Kidney epithelial cell (primary cell): ENCODE results near the gene CDKAL1. TPM values are rescaled to one million over a fixed set of nuclear protein-coding genes. Genes with fewer than 3 reads are reported as not detected.

Experiments
- DNase-seq: peaks from one replicate; pipeline ENCODE4 v3.0.0-alpha.2; 2010; ENCODE audit warnings: low read depth
- H3K27me3 ChIP-seq: 2 replicates; pipeline ENCODE4 v1.6.0; 2011; ENCODE audit warnings: low read length; ENCODE audit not compliant: control insufficient read depth, insufficient read depth
- H3K36me3 ChIP-seq: 2 replicates; pipeline ENCODE4 v1.5.1; 2011; ENCODE audit warnings: low read length; ENCODE audit not compliant: control insufficient read depth, insufficient read depth
- H3K4me3 ChIP-seq: 2 replicates; pipeline ENCODE4 v1.5.1; 2011; ENCODE audit warnings: low read depth, mild to moderate bottlenecking, control low read depth, low read length
- total RNA-seq: library from RNA; depleted of rRNA; stranded (reverse); fragments of >200 nt; gene quantifications from 2 replicates; pipeline ENCODE4 v1.2.3, GENCODE V29; 2015
- TF ChIP-seq, protein P1 (sequence below): IDR thresholded peaks from 2 replicates; pipeline ENCODE4 v1.5.1; 2011; ENCODE audit warnings: mild to moderate bottlenecking, moderate library complexity, low read length, control low read depth, inconsistent platforms; ENCODE audit not compliant: insufficient read depth, poor library complexity, severe bottlenecking

The CDKAL1 gene
- total RNA-seq, 1 donor from 2014 or later = 15.0 TPM

DNA sequence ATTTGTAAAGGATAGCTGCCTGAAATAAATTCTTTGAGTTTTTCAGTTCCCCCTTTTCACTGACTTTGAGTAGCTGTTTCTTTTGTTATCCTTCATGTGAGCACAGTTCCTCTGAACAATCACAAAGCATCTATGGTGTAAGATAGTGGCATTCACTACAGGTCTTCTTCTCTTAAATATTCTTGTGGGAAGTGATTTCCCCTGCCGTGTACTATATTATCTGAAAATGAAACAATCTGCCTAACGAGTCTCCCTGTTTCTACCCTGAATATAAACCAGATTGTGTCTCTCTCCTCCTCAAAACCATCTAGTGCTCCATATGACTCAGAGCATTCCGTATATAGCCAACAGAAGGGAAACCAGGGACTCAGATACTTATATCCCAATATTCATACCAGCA lies 679.2 kb downstream of the CDKAL1 start:
- no peak overlapping the region for H3K4me3 ChIP-seq
- DNase-seq = no peak
- no peaks in the 10 kb centered on the region for H3K27me3 ChIP-seq
- TF ChIP-seq, protein P1, sequence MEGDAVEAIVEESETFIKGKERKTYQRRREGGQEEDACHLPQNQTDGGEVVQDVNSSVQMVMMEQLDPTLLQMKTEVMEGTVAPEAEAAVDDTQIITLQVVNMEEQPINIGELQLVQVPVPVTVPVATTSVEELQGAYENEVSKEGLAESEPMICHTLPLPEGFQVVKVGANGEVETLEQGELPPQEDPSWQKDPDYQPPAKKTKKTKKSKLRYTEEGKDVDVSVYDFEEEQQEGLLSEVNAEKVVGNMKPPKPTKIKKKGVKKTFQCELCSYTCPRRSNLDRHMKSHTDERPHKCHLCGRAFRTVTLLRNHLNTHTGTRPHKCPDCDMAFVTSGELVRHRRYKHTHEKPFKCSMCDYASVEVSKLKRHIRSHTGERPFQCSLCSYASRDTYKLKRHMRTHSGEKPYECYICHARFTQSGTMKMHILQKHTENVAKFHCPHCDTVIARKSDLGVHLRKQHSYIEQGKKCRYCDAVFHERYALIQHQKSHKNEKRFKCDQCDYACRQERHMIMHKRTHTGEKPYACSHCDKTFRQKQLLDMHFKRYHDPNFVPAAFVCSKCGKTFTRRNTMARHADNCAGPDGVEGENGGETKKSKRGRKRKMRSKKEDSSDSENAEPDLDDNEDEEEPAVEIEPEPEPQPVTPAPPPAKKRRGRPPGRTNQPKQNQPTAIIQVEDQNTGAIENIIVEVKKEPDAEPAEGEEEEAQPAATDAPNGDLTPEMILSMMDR = no peak
- H3K36me3 ChIP-seq = no peaks in the 10 kb centered on the region

DNA sequence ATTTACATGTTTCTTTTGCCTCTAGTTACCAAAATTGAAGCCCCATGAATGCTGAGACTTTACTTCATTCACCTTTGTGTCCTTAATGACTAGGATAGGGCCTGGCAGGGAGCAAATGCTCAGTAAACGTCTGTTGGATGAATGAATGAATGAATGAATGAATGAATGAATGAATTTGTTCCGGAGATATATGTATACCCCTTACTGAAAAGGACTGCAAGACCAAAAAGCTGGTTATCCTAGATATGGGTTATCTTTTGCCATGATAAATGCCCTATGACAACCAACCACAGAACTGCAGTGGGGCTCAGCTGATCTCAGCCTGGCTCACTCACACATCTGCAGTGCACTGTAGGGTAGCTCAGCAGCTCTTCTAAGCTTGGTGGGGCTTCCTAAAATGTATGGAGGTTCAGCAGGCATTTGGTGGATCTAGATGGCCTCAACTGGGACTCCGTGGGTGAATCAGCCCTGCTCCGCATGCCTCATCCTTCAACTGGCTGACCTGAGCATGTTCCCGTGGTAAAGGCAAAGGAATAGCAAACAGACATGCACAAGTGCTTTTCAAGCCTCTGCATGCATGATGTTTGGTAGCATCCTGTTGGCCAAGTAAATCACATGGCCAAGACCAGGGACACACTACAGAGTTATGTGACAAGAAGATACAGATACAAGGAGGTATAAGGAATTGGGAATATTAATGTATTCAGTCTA lies 680.6 kb downstream of the CDKAL1 start:
- H3K36me3 ChIP-seq = no peaks in the 10 kb centered on the region
- DNase-seq = no peak
- TF ChIP-seq, protein P1 = no peak
- H3K27me3 ChIP-seq = no peaks in the 10 kb centered on the region
- no peak overlapping the region for H3K4me3 ChIP-seq

DNA sequence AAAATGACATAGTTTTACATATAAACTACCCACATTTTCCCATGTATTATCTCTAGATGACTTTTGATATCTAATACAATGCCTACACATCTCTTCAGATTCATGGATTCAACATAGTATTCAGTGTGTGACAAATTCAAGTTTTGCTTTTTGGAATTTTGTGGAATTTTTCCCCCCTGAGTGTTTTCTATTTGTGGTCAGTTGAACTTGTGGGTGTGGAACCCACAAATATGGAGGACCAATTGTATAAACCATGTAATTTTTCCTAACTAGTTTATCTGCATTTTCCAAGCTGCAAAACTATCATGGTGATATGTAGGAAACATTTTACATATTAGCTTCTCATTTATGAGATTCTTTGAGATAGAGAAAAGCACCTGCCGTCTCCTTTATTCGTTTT lies 685.0 kb downstream of the CDKAL1 start:
- no peak for DNase-seq
- H3K4me3 ChIP-seq = no peak overlapping the region
- TF ChIP-seq, protein P1 = no peak
- H3K27me3 ChIP-seq = no peaks in the 10 kb centered on the region
- H3K36me3 ChIP-seq = no peaks in the 10 kb centered on the region

DNA sequence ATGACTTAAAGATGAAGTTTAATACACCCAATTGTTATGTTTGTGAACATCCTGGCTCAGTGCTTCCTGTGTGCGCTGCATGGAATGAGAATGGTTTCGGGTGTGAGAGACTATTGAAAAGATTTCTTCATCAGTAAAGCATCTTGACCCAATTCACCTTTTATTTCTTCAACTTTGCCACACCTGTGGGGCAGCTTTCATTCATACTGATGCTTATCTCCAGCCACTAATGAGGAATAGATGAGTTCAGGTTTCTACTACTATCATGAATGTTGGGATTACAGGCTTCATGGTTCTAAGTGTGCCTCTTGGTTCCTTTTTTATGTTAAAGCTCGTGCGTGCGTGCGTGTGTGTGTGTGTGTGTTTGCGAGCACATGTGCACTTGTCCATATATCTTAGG lies 685.6 kb downstream of the CDKAL1 start:
- no peaks in the 10 kb centered on the region for H3K36me3 ChIP-seq
- no peaks in the 10 kb centered on the region for H3K27me3 ChIP-seq
- H3K4me3 ChIP-seq = no peak overlapping the region
- DNase-seq = no peak
- TF ChIP-seq, protein P1 = no peak

DNA sequence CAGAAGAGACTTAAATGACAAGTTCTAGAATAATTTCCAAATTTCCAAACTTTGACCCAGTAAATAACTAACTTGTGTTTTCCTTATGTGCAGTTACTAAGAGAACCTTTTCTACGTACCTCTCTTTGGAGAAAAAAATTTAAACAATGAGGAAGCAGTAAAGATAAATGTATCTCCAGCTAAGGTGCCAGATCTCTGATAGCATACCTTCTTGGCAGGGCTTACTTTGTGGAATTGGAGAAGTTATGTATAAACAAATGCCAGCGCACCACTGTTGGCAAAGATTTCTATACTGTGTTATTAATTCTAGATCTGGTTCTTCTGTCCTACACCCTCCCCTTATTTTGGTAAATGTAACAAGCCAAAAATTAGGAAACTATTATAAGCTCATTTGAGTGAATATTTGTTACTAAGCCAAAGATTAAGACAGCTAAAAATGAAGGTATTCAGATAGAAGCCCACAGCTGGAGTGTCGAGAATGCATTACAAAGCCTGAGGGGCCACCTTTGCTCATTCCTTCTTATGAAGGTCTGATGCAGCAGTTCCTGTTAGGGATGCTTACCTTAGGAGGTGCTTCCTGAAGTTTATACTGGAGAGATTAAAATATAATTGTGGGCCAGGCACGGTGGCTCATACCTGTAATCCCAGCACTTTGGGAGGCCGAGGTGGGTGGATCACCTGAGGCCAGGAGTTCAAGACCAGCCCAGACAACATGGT lies 686.2 kb downstream of the CDKAL1 start:
- TF ChIP-seq, protein P1 = no peak
- no peak overlapping the region for H3K4me3 ChIP-seq
- DNase-seq = no peak
- no peaks in the 10 kb centered on the region for H3K36me3 ChIP-seq
- no peaks in the 10 kb centered on the region for H3K27me3 ChIP-seq
